ENCODE measurements around the gene PNRC1. TPM values are rescaled to one million over a fixed set of nuclear protein-coding genes. Genes with fewer than 3 reads are reported as not detected.

The PNRC1 gene
- total RNA-seq, 1 donor from 2014 or later = 132 TPM

DNA sequence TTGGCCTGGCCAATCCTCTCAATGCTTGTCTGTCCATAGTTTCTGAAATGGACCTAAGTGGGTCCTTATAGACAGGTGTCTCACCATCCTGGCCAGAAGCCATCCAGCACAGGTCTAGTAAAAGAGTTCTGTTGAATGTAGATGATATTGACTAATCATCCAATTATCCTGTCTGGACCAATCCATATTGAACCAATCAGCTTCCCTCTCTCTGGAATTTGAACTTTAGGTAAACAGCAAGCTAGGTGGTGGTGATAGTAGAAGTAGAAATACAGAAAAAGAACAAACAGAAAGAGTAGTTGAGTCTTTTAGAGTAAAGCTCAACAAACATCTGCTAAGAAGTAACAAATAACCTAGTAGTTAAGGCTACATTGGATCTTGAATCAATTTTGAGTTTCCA lies 9.5 kb upstream of the PNRC1 start:
- Histone ChIP-seq H3K36me3 (ENCODE audit: control insufficient read depth in 3 of 3, insufficient read depth in 3 of 3, low read length in 3 of 3) (no peaks in the 10 kb centered on the region), H3K4me1 (ENCODE audit: control insufficient read depth in 3 of 3, insufficient read depth in 3 of 3, low read length in 3 of 3) (no peaks in the 10 kb centered on the region), H3K27ac (ENCODE audit: low read depth, low read length) (no peak overlapping the region), H3K9me3 (ENCODE audit: control insufficient read depth in 3 of 3, low read length in 3 of 3) (no peaks in the 10 kb centered on the region), H3K4me3 (ENCODE audit: low read length in 3 of 3) (no peak overlapping the region), H3K27me3 (ENCODE audit: control insufficient read depth in 3 of 3, insufficient read depth in 3 of 3, low read length in 3 of 3) (no peaks in the 10 kb centered on the region), H3K9ac (ENCODE audit: low read depth in 1 of 3, low read length in 3 of 3) (no peak overlapping the region)

GRCh38 chr6:89073014-89073620 lies 7.4 kb upstream of the PNRC1 start:
- no peaks in the 10 kb centered on the region for H3K27me3 ChIP-seq (ENCODE audit: control insufficient read depth in 3 of 3, insufficient read depth in 3 of 3, low read length in 3 of 3)
- H3K4me1 ChIP-seq (ENCODE audit: control insufficient read depth in 3 of 3, insufficient read depth in 3 of 3, low read length in 3 of 3) = no peaks in the 10 kb centered on the region
- H3K36me3 ChIP-seq (ENCODE audit: control insufficient read depth in 3 of 3, insufficient read depth in 3 of 3, low read length in 3 of 3) = no peaks in the 10 kb centered on the region
- no peaks in the 10 kb centered on the region for H3K9me3 ChIP-seq (ENCODE audit: control insufficient read depth in 3 of 3, low read length in 3 of 3)
- no peak overlapping the region for H3K4me3 ChIP-seq (ENCODE audit: low read length in 3 of 3)
- H3K9ac ChIP-seq (ENCODE audit: low read depth in 1 of 3, low read length in 3 of 3) = no peak overlapping the region
- H3K27ac ChIP-seq (ENCODE audit: low read depth, low read length) = no peak overlapping the region

GRCh38 chr6:89073840-89074239 lies 6.7 kb upstream of the PNRC1 start:
- Histone ChIP-seq H3K27ac (ENCODE audit: low read depth, low read length) (no peak overlapping the region), H3K27me3 (ENCODE audit: control insufficient read depth in 3 of 3, insufficient read depth in 3 of 3, low read length in 3 of 3) (no peaks in the 10 kb centered on the region)

DNA sequence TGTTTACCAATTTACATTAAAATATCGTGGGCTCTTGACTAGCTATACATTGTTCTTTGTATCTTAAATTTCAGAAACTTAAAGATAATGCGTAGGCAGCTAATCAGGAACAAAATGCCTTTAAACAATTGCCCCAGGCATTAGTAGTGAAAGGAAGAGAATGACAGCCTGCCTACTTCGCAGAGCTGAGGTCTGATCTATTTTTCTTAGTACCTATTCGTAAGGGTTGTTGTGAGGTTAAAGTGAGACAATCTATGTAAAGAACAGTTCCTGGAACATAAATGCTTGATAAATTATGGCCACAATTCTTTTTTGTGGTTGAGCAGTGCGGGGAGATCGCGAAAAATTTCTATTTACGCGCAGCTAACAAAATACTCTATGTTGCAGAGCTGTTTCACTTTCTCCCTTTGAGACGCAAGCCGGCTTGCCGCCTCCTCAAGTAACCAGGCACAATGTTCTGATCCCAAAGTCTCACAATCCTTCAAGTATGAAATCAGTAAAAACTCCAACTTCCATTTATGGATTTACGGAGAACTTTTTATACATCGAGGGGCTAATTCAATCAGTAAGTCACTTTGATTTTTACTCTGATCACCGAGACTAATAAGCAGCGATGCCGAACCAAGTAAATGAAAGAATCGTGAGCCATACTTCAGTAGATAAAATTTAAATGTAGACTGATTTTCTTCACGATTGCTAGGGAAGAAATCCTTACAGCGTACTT lies 878 bp upstream of the PNRC1 start:
- H3K27me3 ChIP-seq (ENCODE audit: control insufficient read depth in 3 of 3, insufficient read depth in 3 of 3, low read length in 3 of 3) = no peaks in the 10 kb centered on the region
- H3K4me3 ChIP-seq (ENCODE audit: low read length in 3 of 3) = peak overlapping the region; percentile 91 to 98 (median 96)
- peak overlapping the region; percentile 84 to 100 (median 99) for H3K9ac ChIP-seq (ENCODE audit: low read depth in 1 of 3, low read length in 3 of 3)
- no peaks in the 10 kb centered on the region for H3K9me3 ChIP-seq (ENCODE audit: control insufficient read depth in 3 of 3, low read length in 3 of 3)
- H3K4me1 ChIP-seq (ENCODE audit: control insufficient read depth in 3 of 3, insufficient read depth in 3 of 3, low read length in 3 of 3) = peaks cover 9 to 22% (median 15%) of the 10 kb centered on the region in 3 donors
- peaks cover under 1 to 17% (median 15%) of the 10 kb centered on the region in 3 donors for H3K36me3 ChIP-seq (ENCODE audit: control insufficient read depth in 3 of 3, insufficient read depth in 3 of 3, low read length in 3 of 3)
- H3K27ac ChIP-seq (ENCODE audit: low read depth, low read length) = peak overlapping the region; percentile 100

More at GRCh38 chr6:89073840-89074239, 6.7 kb upstream of the PNRC1 start:
- Histone ChIP-seq H3K4me3 (ENCODE audit: low read length in 3 of 3) (no peak overlapping the region), H3K4me1 (ENCODE audit: control insufficient read depth in 3 of 3, insufficient read depth in 3 of 3, low read length in 3 of 3) (peaks cover 0 to under 1% (median 0%) of the 10 kb centered on the region in 3 donors), H3K9ac (ENCODE audit: low read depth in 1 of 3, low read length in 3 of 3) (no peak overlapping the region), H3K36me3 (ENCODE audit: control insufficient read depth in 3 of 3, insufficient read depth in 3 of 3, low read length in 3 of 3) (no peaks in the 10 kb centered on the region), H3K9me3 (ENCODE audit: control insufficient read depth in 3 of 3, low read length in 3 of 3) (no peaks in the 10 kb centered on the region)

GRCh38 chr6:89081129-89081422 lies 525 bp downstream of the PNRC1 start:
- H3K27me3 ChIP-seq (ENCODE audit: control insufficient read depth in 3 of 3, insufficient read depth in 3 of 3, low read length in 3 of 3) = no peaks in the 10 kb centered on the region
- peak overlapping the region; percentile 100 for H3K9ac ChIP-seq (ENCODE audit: low read depth in 1 of 3, low read length in 3 of 3)
- peak overlapping the region; percentile 96 to 98 (median 96) for H3K4me3 ChIP-seq (ENCODE audit: low read length in 3 of 3)
- H3K36me3 ChIP-seq (ENCODE audit: control insufficient read depth in 3 of 3, insufficient read depth in 3 of 3, low read length in 3 of 3) = peaks cover 10 to 29% (median 29%) of the 10 kb centered on the region in 3 donors
- H3K4me1 ChIP-seq (ENCODE audit: control insufficient read depth in 3 of 3, insufficient read depth in 3 of 3, low read length in 3 of 3) = peaks cover 17 to 34% (median 26%) of the 10 kb centered on the region in 3 donors
- H3K27ac ChIP-seq (ENCODE audit: low read depth, low read length) = peak overlapping the region; percentile 100
- H3K9me3 ChIP-seq (ENCODE audit: control insufficient read depth in 3 of 3, low read length in 3 of 3) = no peaks in the 10 kb centered on the region

DNA sequence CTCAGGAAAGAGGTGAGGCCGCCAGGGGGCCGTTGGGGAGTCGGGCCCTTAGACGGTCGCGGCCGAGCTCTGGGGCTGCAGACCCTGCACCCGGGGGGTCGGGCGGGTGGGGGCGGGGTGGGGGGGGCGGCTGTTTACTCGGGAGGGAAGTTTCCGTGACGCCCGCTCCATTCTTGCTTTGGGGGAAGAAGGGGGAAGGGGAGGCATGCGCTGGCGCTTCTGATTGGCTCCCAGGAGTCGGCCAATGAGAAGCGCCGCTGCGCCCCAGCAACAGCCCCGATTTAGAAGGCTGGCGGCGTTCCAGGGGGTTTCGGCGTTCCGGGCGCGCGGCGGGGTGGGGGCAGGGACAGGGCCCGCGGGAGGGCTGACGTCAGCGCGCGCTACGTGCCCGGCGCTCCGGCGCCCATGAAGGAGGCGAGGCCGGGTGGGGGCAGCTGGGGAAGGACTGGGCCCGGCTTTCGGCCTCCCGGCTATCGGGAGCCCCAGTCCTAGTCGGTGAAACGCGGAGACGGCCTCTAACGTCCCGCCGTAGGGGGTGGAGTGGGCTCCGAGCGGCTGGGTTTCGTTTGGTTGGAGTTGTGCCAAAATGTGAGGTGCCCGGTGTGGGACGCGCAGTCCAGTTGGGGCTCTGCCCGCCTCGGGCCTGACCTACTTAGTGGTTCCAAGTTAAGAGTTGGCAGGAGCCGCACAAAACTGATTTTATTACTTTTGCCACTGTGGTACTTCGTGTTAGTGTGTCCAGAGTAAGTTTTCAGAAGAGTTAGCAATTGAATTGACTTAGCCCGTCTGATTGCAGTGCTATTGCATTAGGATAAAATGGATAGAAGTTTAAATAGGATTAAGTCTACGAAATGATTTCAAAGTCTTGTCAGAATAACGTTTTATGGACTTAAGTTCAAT lies 1.1 kb downstream of the PNRC1 start:
- H3K27me3 ChIP-seq (ENCODE audit: control insufficient read depth in 3 of 3, insufficient read depth in 3 of 3, low read length in 3 of 3) = no peaks in the 10 kb centered on the region
- peak overlapping the region; percentile 96 to 98 (median 96) for H3K4me3 ChIP-seq (ENCODE audit: low read length in 3 of 3)
- peak overlapping the region; percentile 100 for H3K9ac ChIP-seq (ENCODE audit: low read depth in 1 of 3, low read length in 3 of 3)
- peaks cover 17 to 34% (median 26%) of the 10 kb centered on the region in 3 donors for H3K4me1 ChIP-seq (ENCODE audit: control insufficient read depth in 3 of 3, insufficient read depth in 3 of 3, low read length in 3 of 3)
- peak overlapping the region; percentile 100 for H3K27ac ChIP-seq (ENCODE audit: low read depth, low read length)
- peaks cover 10 to 29% (median 29%) of the 10 kb centered on the region in 3 donors for H3K36me3 ChIP-seq (ENCODE audit: control insufficient read depth in 3 of 3, insufficient read depth in 3 of 3, low read length in 3 of 3)
- H3K9me3 ChIP-seq (ENCODE audit: control insufficient read depth in 3 of 3, low read length in 3 of 3) = no peaks in the 10 kb centered on the region

DNA sequence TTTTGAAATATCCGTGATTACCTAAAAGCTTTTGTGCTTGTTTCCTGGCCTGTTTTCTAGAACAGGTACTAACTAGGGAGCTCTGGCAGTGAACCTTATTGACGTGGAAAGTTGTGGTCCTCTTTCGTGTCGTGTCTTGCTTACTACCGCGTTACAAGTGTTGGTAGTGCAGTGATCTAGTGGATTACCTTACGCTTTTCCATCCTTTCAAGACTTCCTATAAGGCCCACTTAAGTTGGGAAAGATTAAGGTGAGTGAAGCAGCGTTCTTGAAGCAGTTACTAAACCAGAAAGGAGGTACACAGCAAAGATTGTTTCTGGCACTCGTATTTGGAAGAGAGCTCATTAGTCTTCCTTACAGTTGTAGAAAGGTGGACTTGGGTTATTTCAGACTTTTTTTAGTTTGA lies 1.9 kb downstream of the PNRC1 start:
- H3K4me1 ChIP-seq (ENCODE audit: control insufficient read depth in 3 of 3, insufficient read depth in 3 of 3, low read length in 3 of 3) = peaks cover 17 to 34% (median 26%) of the 10 kb centered on the region in 3 donors
- no peaks in the 10 kb centered on the region for H3K27me3 ChIP-seq (ENCODE audit: control insufficient read depth in 3 of 3, insufficient read depth in 3 of 3, low read length in 3 of 3)
- no peaks in the 10 kb centered on the region for H3K9me3 ChIP-seq (ENCODE audit: control insufficient read depth in 3 of 3, low read length in 3 of 3)
- H3K27ac ChIP-seq (ENCODE audit: low read depth, low read length) = peak overlapping the region; percentile 100
- H3K36me3 ChIP-seq (ENCODE audit: control insufficient read depth in 3 of 3, insufficient read depth in 3 of 3, low read length in 3 of 3) = peaks cover 10 to 29% (median 29%) of the 10 kb centered on the region in 3 donors
- peak overlapping the region; percentile 76 to 94 (median 86) for H3K9ac ChIP-seq (ENCODE audit: low read depth in 1 of 3, low read length in 3 of 3)
- peak overlapping the region; percentile 73 to 94 (median 91) for H3K4me3 ChIP-seq (ENCODE audit: low read length in 3 of 3)

DNA sequence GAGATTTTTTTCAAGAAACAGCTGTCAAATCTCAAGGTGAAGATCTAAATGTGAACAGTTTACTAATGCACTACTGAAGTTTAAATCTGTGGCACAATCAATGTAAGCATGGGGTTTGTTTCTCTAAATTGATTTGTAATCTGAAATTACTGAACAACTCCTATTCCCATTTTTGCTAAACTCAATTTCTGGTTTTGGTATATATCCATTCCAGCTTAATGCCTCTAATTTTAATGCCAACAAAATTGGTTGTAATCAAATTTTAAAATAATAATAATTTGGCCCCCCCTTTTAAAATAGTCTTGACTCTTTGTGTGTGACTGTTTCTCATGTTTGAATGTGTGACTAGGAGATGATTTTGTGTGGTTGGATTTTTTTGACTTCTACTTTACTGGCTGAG lies 4.0 kb downstream of the PNRC1 start:
- Histone ChIP-seq H3K9ac (ENCODE audit: low read depth in 1 of 3, low read length in 3 of 3) (no peak overlapping the region), H3K27me3 (ENCODE audit: control insufficient read depth in 3 of 3, insufficient read depth in 3 of 3, low read length in 3 of 3) (no peaks in the 10 kb centered on the region), H3K4me3 (ENCODE audit: low read length in 3 of 3) (peak overlapping the region in 1 of 3 donors; percentile 17), H3K4me1 (ENCODE audit: control insufficient read depth in 3 of 3, insufficient read depth in 3 of 3, low read length in 3 of 3) (peaks cover 14 to 34% (median 26%) of the 10 kb centered on the region in 3 donors), H3K9me3 (ENCODE audit: control insufficient read depth in 3 of 3, low read length in 3 of 3) (no peaks in the 10 kb centered on the region), H3K36me3 (ENCODE audit: control insufficient read depth in 3 of 3, insufficient read depth in 3 of 3, low read length in 3 of 3) (peaks cover 10 to 29% (median 29%) of the 10 kb centered on the region in 3 donors), H3K27ac (ENCODE audit: low read depth, low read length) (peak overlapping the region; percentile 45)

DNA sequence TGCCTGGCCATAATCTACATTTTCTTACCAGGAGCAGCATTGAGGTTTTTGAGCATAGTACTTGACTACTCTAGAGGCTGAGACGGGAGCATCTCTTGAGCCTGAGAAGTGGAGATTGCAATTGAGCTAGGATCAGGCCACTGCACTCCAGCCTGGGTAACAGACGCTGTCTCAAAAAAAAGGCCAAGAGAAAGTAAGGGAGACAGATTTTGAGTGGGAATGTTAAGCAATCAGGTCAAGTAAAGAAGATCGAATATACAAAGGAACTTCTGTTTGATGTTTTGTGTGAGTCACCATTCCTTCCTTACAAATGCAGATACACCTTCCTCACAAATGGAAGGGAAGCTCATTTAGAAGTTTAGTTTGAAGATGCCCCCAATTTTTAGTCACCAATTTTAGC lies 4.4 kb downstream of the PNRC1 start:
- peaks cover 10 to 29% (median 29%) of the 10 kb centered on the region in 3 donors for H3K36me3 ChIP-seq (ENCODE audit: control insufficient read depth in 3 of 3, insufficient read depth in 3 of 3, low read length in 3 of 3)
- H3K4me1 ChIP-seq (ENCODE audit: control insufficient read depth in 3 of 3, insufficient read depth in 3 of 3, low read length in 3 of 3) = peaks cover 14 to 34% (median 26%) of the 10 kb centered on the region in 3 donors
- no peaks in the 10 kb centered on the region for H3K9me3 ChIP-seq (ENCODE audit: control insufficient read depth in 3 of 3, low read length in 3 of 3)
- peak overlapping the region; percentile 45 for H3K27ac ChIP-seq (ENCODE audit: low read depth, low read length)
- no peaks in the 10 kb centered on the region for H3K27me3 ChIP-seq (ENCODE audit: control insufficient read depth in 3 of 3, insufficient read depth in 3 of 3, low read length in 3 of 3)
- H3K4me3 ChIP-seq (ENCODE audit: low read length in 3 of 3) = no peak overlapping the region
- H3K9ac ChIP-seq (ENCODE audit: low read depth in 1 of 3, low read length in 3 of 3) = no peak overlapping the region

Measured in skeletal muscle tissue (tissue), 4 donors.